GM18867 (cell line): ENCODE measurements around the gene BSCL2.
"Not testable (repeated sequence)": the region's sequence is repeated elsewhere in the genome, so short reads cannot be mapped to it uniquely, and the experiment has no call there.

Experiments
- ATAC-seq: cut with Tn5 transposase; IDR thresholded peaks from one replicate; pipeline ENCODE4 v1.9.1; 2021; ENCODE audit warnings: mild to moderate bottlenecking, moderate library complexity; ENCODE audit not compliant: unreplicated experiment

Gene BSCL2

GRCh38 chr11:62719302-62719978 lies 12.2 kb upstream of the BSCL2 start:
- no peak for ATAC-seq

- ATAC-seq: no peak
Observed at GRCh38 chr11:62716816-62717215, 9.6 kb upstream of the BSCL2 start.

GRCh38 chr11:62716206-62716605 lies 9.0 kb upstream of the BSCL2 start:
- no peak for ATAC-seq

- no peak for ATAC-seq
Observed at GRCh38 chr11:62715150-62716130, 8.2 kb upstream of the BSCL2 start.

- ATAC-seq: no peak
Observed at GRCh38 chr11:62713343-62713742, 6.1 kb upstream of the BSCL2 start.

- no peak for ATAC-seq
Observed at GRCh38 chr11:62712861-62713260, 5.6 kb upstream of the BSCL2 start.

GRCh38 chr11:62712276-62712812 lies 5.1 kb upstream of the BSCL2 start:
- ATAC-seq: no peak

GRCh38 chr11:62710001-62710345 lies 2.7 kb upstream of the BSCL2 start:
- ATAC-seq: no peak

- ATAC-seq: peak; percentile 70
Observed at GRCh38 chr11:62709247-62710000, 2.2 kb upstream of the BSCL2 start.

GRCh38 chr11:62708793-62709192 lies 1.6 kb upstream of the BSCL2 start:
- ATAC-seq: no peak

- ATAC-seq: no peak
Observed at GRCh38 chr11:62708392-62708791, 1.2 kb upstream of the BSCL2 start.

GRCh38 chr11:62706850-62707247 lies 375 bp downstream of the BSCL2 start:
- ATAC-seq: no peak

GRCh38 chr11:62705880-62706849 lies 1.1 kb downstream of the BSCL2 start:
- peak; percentile 61 for ATAC-seq

- no peak for ATAC-seq
Observed at GRCh38 chr11:62705413-62705812, 1.8 kb downstream of the BSCL2 start.

GRCh38 chr11:62703921-62704320 lies 3.3 kb downstream of the BSCL2 start:
- ATAC-seq: not testable (repeated sequence)

- no peak for ATAC-seq
Observed at GRCh38 chr11:62702246-62702645, 5.0 kb downstream of the BSCL2 start.

GRCh38 chr11:62694455-62695167 lies 12.6 kb downstream of the BSCL2 start:
- no peak for ATAC-seq

GRCh38 chr11:62693624-62694023 lies 13.6 kb downstream of the BSCL2 start:
- ATAC-seq: not testable (repeated sequence)

- ATAC-seq: no peak
Observed at GRCh38 chr11:62689421-62690183, 17.6 kb downstream of the BSCL2 start, which contains the start of gene LRRN4CL. LRRN4CL (minus strand) TSS chr11:62689530; CDS start chr11:62688508, 1,022 bp downstream.
